ENCODE measurements around the gene ZNRD2.

The ZNRD2 gene

GRCh38 chr11:65548395-65548794 is 21.9 kb upstream of the ZNRD2 start:
- no peak for DNase-seq (ENCODE audit: extremely low read depth, low read depth)
- TF ChIP-seq CTCF (IDR thresholded peaks at IDR 0.05; ENCODE audit: low read depth, low read length) = no peak

GRCh38 chr11:65549096-65549495 is 21.2 kb upstream of the ZNRD2 start:
- no peak for TF ChIP-seq CTCF (IDR thresholded peaks at IDR 0.05; ENCODE audit: low read depth, low read length)

GRCh38 chr11:65551572-65552387 is 18.5 kb upstream of the ZNRD2 start:
- DNase-seq (ENCODE audit: extremely low read depth, low read depth) = no peak
- TF ChIP-seq CTCF (IDR thresholded peaks at IDR 0.05; ENCODE audit: low read depth, low read length) = peak; percentile 36

More at GRCh38 chr11:65549096-65549495, 21.2 kb upstream of the ZNRD2 start:
- DNase-seq (ENCODE audit: extremely low read depth, low read depth) = no peak

- DNase-seq (ENCODE audit: extremely low read depth, low read depth) = no peak
- no peak for TF ChIP-seq CTCF (IDR thresholded peaks at IDR 0.05; ENCODE audit: low read depth, low read length)
These were observed 17.8 kb upstream of the ZNRD2 start for GRCh38 chr11:65552388-65552951.

GRCh38 chr11:65553301-65554001 is 16.8 kb upstream of the ZNRD2 start:
- no peak for TF ChIP-seq CTCF (IDR thresholded peaks at IDR 0.05; ENCODE audit: low read depth, low read length)
- no peak for DNase-seq (ENCODE audit: extremely low read depth, low read depth)

- no peak for TF ChIP-seq CTCF (IDR thresholded peaks at IDR 0.05; ENCODE audit: low read depth, low read length)
- DNase-seq (ENCODE audit: extremely low read depth, low read depth) = no peak
These were observed 16.0 kb upstream of the ZNRD2 start for GRCh38 chr11:65554057-65554818.

Measured in AG09319 (cell line).